NCI-H82 treated with DMSO at 0.1 percent for 48 hours (cell line): Measurements from ENCODE around the gene MLLT1.

ENCODE experiments used
- DNase-seq: peaks from one replicate; lab custom pipeline; 2025; ENCODE audit not compliant: unreplicated experiment; lab: John Stamatoyannopoulos, UW

The MLLT1 gene

DNA sequence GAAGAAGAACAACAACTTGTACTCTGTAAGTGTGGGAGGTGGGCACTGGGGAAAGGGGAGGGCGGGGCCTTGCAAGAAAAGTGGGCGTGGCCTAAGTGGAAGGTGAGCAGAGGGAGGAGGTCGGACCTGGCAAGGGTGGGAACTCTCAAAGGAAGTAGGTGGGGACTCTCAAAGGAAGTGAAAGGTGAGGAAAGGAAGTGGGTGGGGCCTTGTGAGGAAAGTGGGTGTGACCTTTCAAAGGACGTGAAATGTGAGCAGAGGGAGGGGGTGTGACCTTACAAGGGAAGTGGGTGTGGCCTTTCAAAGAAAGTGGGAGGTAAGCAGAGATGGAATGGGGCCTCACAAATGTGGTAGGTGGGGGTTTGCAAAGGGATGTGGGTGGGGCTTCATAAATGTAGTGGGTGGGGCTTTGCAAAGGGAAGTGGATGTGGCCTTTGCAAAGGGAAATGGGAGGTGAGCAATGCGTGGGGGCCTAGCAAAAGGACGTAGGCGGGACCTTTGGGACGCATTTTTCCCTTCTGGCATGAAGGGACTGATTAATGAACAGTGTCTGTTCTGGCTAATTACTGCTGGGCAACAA is 118.4 kb downstream of the MLLT1 start:
- DNase-seq: no peak
